Esophagus muscularis mucosa (tissue), 4 donors: Measurements from ENCODE around the gene NPEPL1. TPM values are rescaled to one million over a fixed set of nuclear protein-coding genes. Genes with fewer than 3 reads are reported as not detected.

Source experiments
- DNase-seq: peaks from one replicate; pipeline ENCODE4 v3.0.0-alpha.2; 2017; ENCODE audit errors: extremely low spot score
- H3K27ac ChIP-seq, 4 donors: fragments of 200-600 bp; sonication (generic); replicated peaks in 1 of 4; 1 replicate in 3 of 4; 2 replicates in 1 of 4; pipeline ENCODE4 v1.5.1; 2016 to 2019; ENCODE audit warnings: mild to moderate bottlenecking in 1 of 4
- H3K27me3 ChIP-seq, 4 donors: fragments of 200-600 bp; sonication (generic); one replicate each; pipeline versions ENCODE4 v1.5.1 to v1.6.0; 2016 to 2019
- H3K36me3 ChIP-seq, 4 donors: fragments of 200-600 bp; sonication (generic); one replicate each; pipeline ENCODE4 v1.5.1; 2016 to 2019
- H3K4me1 ChIP-seq, 4 donors: fragments of 200-600 bp; sonication (generic); one replicate each; pipeline ENCODE4 v1.5.1; 2016 to 2019
- H3K4me3 ChIP-seq, 4 donors: fragments of 200-600 bp; sonication (generic); 1 replicate in 2 of 4; 2 replicates in 2 of 4; pipeline ENCODE4 v1.5.1; 2016 to 2019; ENCODE audit warnings: mild to moderate bottlenecking in 4 of 4, moderate library complexity in 1 of 4
- H3K9me3 ChIP-seq, 4 donors: fragments of 200-600 bp; sonication (generic); 1 replicate in 3 of 4; 2 replicates in 1 of 4; pipeline ENCODE4 v1.5.1; 2016 to 2019
- CTCF ChIP-seq, 3 experiments: fragments of 200-600 bp in 2 of 3; fragments of 450-650 bp in 1 of 3; sonication (generic) in 2 of 3; IDR thresholded peaks; one replicate each; pipeline ENCODE4 v1.5.1; 2017 to 2019; ENCODE audit warnings: antibody characterized with exemption in 3 of 3, mild to moderate bottlenecking in 2 of 3, moderate library complexity in 1 of 3
- EP300 ChIP-seq: sonication (generic); formaldehyde crosslinking; IDR thresholded peaks from one replicate; pipeline ENCODE4 v1.6.1; 2017; ENCODE audit warnings: antibody characterized with exemption
- POLR2A ChIP-seq: fragments of 450-650 bp; IDR thresholded peaks from one replicate; pipeline ENCODE4 v1.6.1; 2017; ENCODE audit warnings: antibody characterized with exemption, moderate library complexity, mild to moderate bottlenecking, low read depth
- POLR2AphosphoS5 ChIP-seq, 2 donors: sonication (generic); formaldehyde crosslinking; IDR thresholded peaks; one replicate each; pipeline ENCODE4 v1.6.1; 2017; ENCODE audit warnings: antibody characterized with exemption in 2 of 2
- WGBS: methylation state at CpG from one replicate; pipeline ENCODE4 v1.1.5; 2018; 5-methylcytosine and 5-hydroxymethylcytosine counted together
- intact Hi-C: fragments of 100-400 bp; cut with DNase I; formaldehyde crosslinking; loops from one replicate; pipeline ENCODE4 v1.15.1; 2023
- total RNA-seq, 4 donors: library from RNA; depleted of rRNA; stranded (reverse); fragments of >200 nt; gene quantifications; one replicate each; pipeline versions ENCODE4 v1.1.0 to v1.2.1, GENCODE V29; 2016

NPEPL1 gene
- total RNA-seq, 4 donors from 2014 or later = 29.0 to 59.0 (median 50.5) TPM

DNA sequence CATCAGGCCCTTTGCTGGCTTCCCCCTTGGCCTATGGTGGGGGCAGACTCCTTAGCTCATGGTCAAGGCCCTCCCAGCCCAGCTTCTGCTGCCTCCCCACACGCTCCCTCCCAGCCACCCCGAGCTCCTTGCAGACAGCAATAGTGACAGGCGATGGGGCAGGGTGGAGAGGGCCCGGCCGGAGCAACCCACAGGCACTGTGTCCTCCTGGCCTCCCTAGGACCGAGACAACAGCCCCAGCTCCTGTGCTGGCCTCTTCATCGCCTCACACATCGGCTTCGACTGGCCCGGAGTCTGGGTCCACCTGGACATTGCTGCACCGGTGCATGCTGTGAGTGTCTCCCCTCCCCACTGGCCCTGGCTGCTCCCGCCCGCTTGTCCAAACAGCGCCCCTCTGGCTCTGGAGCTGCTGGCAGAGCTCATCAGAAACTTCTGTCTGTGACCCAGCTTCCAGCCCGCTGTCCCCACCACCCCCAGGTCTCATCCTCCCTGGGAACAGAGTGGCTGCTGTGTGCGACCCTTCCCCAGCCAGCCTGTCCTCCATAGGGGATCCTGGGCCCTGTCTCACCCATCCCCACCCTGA is 21.8 kb downstream of the NPEPL1 start:
- no peak overlapping the region for H3K4me3 ChIP-seq
- peaks cover 0 to 57% (median 20%) of the 10 kb centered on the region in 4 donors for H3K36me3 ChIP-seq
- no peak overlapping the region for H3K27ac ChIP-seq
- peaks cover 0 to 4% (median 0%) of the 10 kb centered on the region in 4 donors for H3K27me3 ChIP-seq
- TF ChIP-seq POLR2A (no peak), POLR2AphosphoS5 (IDR thresholded peaks at IDR 0.05) (no peak), CTCF (IDR thresholded peaks at IDR 0.05) (no peak), EP300 (no peak)
- WGBS = 86% methylated on average over 10 of the region's 16 CpGs
- intact Hi-C loops = no loop called here
- H3K4me1 ChIP-seq = peaks cover 0 to 7% (median 3%) of the 10 kb centered on the region in 4 donors
- DNase-seq = peak; percentile 89
- no peaks in the 10 kb centered on the region for H3K9me3 ChIP-seq

- intact Hi-C loops = no loop called here
- no peaks in the 10 kb centered on the region for H3K9me3 ChIP-seq
- DNase-seq = no peak
- no peak for TF ChIP-seq EP300
- TF ChIP-seq POLR2A = no peak
- no peak for TF ChIP-seq CTCF (IDR thresholded peaks at IDR 0.05)
- TF ChIP-seq POLR2AphosphoS5 (IDR thresholded peaks at IDR 0.05) = no peak
- peaks cover 0 to 7% (median 3%) of the 10 kb centered on the region in 4 donors for H3K4me1 ChIP-seq
- H3K4me3 ChIP-seq = no peak overlapping the region
- H3K27ac ChIP-seq = no peak overlapping the region
- 81% methylated on average over 11 of the region's 14 CpGs for WGBS
- H3K27me3 ChIP-seq = peaks cover 0 to 9% (median 0%) of the 10 kb centered on the region in 4 donors
- H3K36me3 ChIP-seq = peaks cover 0 to 55% (median 17%) of the 10 kb centered on the region in 4 donors
Observed at GRCh38 chr20:58714923-58715351, 22.3 kb downstream of the NPEPL1 start.

DNA sequence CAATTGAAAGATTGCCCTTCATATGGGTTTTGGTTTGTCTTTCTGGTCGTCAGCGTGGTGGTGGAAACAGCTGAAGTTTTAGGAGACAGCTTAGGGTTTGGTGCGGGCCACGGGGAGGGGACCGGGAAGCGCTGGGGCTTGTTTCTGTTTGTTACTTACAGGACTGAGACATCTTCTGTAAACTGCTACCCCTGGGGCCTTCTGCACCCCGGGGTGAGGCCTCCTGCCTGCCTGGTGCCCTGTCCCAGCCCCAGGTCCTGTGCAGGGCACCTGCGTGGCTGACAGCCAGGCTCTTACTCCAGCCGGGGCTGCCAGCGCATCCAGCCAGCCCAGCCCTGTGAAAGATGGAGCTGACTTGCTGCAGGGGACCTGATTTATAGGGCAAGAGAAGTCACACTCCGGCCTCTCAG is 22.8 kb downstream of the NPEPL1 start:
- no peak overlapping the region for H3K4me3 ChIP-seq
- H3K27ac ChIP-seq = no peak overlapping the region
- peaks cover 0 to 54% (median 17%) of the 10 kb centered on the region in 4 donors for H3K36me3 ChIP-seq
- peak; percentile 70 for DNase-seq
- 83% methylated on average over 7 of the region's 11 CpGs for WGBS
- no peaks in the 10 kb centered on the region for H3K9me3 ChIP-seq
- TF ChIP-seq CTCF (IDR thresholded peaks at IDR 0.05) = no peak
- TF ChIP-seq POLR2AphosphoS5 (IDR thresholded peaks at IDR 0.05) = no peak
- no peak for TF ChIP-seq POLR2A
- no peak for TF ChIP-seq EP300
- intact Hi-C loops = no loop called here
- H3K4me1 ChIP-seq = peaks cover 0 to 7% (median 3%) of the 10 kb centered on the region in 4 donors
- H3K27me3 ChIP-seq = peaks cover 0 to 14% (median 0%) of the 10 kb centered on the region in 4 donors

GRCh38 chr20:58715801-58716475 is 23.3 kb downstream of the NPEPL1 start:
- Histone ChIP-seq H3K9me3 (no peaks in the 10 kb centered on the region), H3K27ac (no peak overlapping the region), H3K4me3 (no peak overlapping the region), H3K27me3 (peaks cover 0 to 18% (median under 1%) of the 10 kb centered on the region in 4 donors), H3K36me3 (peaks cover 0 to 50% (median 17%) of the 10 kb centered on the region in 4 donors), H3K4me1 (peaks cover 0 to 7% (median 3%) of the 10 kb centered on the region in 4 donors)
- peak; percentile 87 for DNase-seq
- WGBS = 85% methylated on average over 11 of the region's 18 CpGs
- intact Hi-C loops = no loop called here
- TF ChIP-seq CTCF (IDR thresholded peaks at IDR 0.05) = no peak
- no peak for TF ChIP-seq POLR2AphosphoS5 (IDR thresholded peaks at IDR 0.05)
- no peak for TF ChIP-seq POLR2A
- no peak for TF ChIP-seq EP300
